NT2/D1 (cell line): ENCODE measurements around the gene ZNF385B.

Experiments used
- SUZ12 ChIP-seq: IDR thresholded peaks from 2 replicates; pipeline ENCODE4 v1.6.1; 2011; ENCODE audit not compliant: insufficient read length, insufficient read depth; ENCODE audit errors: extremely low read depth
- YY1 ChIP-seq: IDR thresholded peaks from 2 replicates; pipeline ENCODE4 v1.6.1; 2011; ENCODE audit not compliant: insufficient read length, insufficient read depth
- ZNF274 ChIP-seq: IDR thresholded peaks from 2 replicates; pipeline ENCODE4 v1.6.1; 2011; ENCODE audit warnings: mild to moderate bottlenecking, low read depth, low read length

DNA sequence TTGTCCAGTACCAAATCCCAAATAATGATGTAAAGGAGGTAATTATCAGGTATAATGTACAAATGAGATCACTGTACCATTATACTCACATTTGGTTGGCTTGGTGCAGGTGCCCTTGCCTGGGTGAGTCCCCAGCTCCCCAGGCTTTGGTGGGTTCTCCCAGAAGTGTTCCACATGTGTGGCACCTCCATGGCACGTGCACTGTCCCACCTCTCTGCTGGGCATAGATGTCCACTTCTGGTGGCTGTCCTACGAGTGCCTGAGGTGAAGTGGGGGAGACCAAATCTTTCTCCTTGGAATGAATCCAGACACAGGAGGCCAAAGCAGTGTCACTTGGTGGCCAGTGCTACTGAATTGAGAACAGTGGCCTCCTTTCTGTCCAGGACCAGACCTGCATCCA lies 434.3 kb downstream of the ZNF385B start:
- TF ChIP-seq SUZ12 = no peak
- TF ChIP-seq YY1 = no peak
- no peak for TF ChIP-seq ZNF274
